ENCODE measurements around the gene SLC1A3. TPM values are rescaled to one million over a fixed set of nuclear protein-coding genes. Genes with fewer than 3 reads are reported as not detected.

SLC1A3 gene
- total RNA-seq, 1 donor from 2014 or later: 0.82 TPM

DNA sequence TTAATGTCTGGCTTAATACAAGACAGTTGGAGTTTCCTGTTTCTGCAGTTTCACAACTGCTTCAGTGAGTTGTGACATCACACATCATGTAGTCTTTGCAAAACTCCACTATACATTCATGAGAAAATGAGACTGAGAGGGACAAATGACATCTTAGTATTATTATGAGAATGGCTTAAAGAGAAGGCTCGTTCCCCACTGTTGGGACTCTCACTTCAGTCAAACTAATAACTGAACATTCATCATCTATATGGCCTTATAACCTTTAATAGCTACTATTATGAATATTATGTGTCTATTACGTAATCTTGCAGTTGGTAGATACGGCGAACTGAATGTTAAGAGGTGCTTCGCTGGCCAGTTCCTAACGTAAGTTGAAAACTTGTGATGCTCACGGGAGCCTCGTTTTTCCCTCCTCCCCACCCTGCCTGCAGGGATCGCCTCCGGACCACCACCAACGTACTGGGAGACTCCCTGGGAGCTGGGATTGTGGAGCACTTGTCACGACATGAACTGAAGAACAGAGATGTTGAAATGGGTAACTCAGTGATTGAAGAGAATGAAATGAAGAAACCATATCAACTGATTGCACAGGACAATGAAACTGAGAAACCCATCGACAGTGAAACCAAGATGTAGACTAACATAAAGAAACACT, 79.4 kb downstream of the SLC1A3 start:
- CTCF ChIA-PET: interaction anchor here (1.2 kb wide), 1 partner anchor 10 kb away, joined by 5 read pairs; no protein-coding TSS in a partner anchor
- POLR2A ChIA-PET: interaction anchor here (0.6 kb wide), 1 partner anchor 15 kb away, joined by 9 read pairs; no protein-coding TSS in a partner anchor
- DNase-seq: no peak
- H3K27me3 Mint-ChIP-seq: no peaks in the 10 kb centered on the region
- peaks cover 28% of the 10 kb centered on the region for H3K4me1 Mint-ChIP-seq
- no peaks in the 10 kb centered on the region for H3K9me3 Mint-ChIP-seq
- H3K36me3 Mint-ChIP-seq (ENCODE audit: low read depth): peaks cover 2% of the 10 kb centered on the region
- no peak for TF ChIP-seq CTCF (IDR thresholded peaks at IDR 0.05)
- no peak overlapping the region for H3K27ac Mint-ChIP-seq
- no peak overlapping the region for H3K4me3 Mint-ChIP-seq
- intact Hi-C loops (cut with micrococcal nuclease): no loop called here
- no peak for ATAC-seq (ENCODE audit: low read depth)

DNA sequence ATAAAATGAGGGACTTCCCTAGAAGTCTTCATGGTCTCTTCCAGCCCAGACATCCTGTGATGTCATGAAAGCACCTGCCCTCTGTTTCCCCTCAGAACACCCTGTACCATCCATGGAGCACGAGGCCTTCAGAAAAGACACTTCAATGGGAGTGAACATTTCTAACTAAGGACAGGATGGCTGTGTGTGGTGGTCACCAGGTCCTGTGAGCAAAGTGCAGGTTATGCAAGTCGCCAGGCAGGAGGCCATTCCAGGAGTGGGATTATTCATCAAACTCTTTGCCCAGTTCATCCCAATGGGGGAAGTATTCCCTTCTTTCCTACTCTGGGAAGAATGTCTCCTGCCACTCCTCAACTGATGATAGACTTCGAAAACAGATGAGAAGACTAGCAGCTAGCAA, 80.5 kb downstream of the SLC1A3 start:
- intact Hi-C loops (cut with micrococcal nuclease): no loop called here
- H3K9me3 Mint-ChIP-seq: no peaks in the 10 kb centered on the region
- H3K27ac Mint-ChIP-seq: no peak overlapping the region
- no peak for DNase-seq
- no peak for TF ChIP-seq CTCF (IDR thresholded peaks at IDR 0.05)
- no peak for ATAC-seq (ENCODE audit: low read depth)
- H3K4me1 Mint-ChIP-seq: peaks cover 31% of the 10 kb centered on the region
- POLR2A ChIA-PET: no interaction called here
- peaks cover 2% of the 10 kb centered on the region for H3K36me3 Mint-ChIP-seq (ENCODE audit: low read depth)
- no peaks in the 10 kb centered on the region for H3K27me3 Mint-ChIP-seq
- CTCF ChIA-PET: interaction anchor here (0.8 to 1.2 kb wide), 2 partner anchors 9 to 269 kb away, joined by 3 to 5 read pairs; no protein-coding TSS in a partner anchor
- H3K4me3 Mint-ChIP-seq: no peak overlapping the region

GRCh38 chr5:36688722-36689121, 82.3 kb downstream of the SLC1A3 start:
- Mint-ChIP-seq H3K4me3 (peak overlapping the region; percentile 50), H3K4me1 (peaks cover 40% of the 10 kb centered on the region), H3K27ac (no peak overlapping the region), H3K36me3 (ENCODE audit: low read depth) (peaks cover 2% of the 10 kb centered on the region), H3K27me3 (no peaks in the 10 kb centered on the region), H3K9me3 (no peaks in the 10 kb centered on the region)
- DNase-seq (no peak), ATAC-seq (ENCODE audit: low read depth) (no peak)
- intact Hi-C loops (cut with micrococcal nuclease): no loop called here
- ChIA-PET POLR2A (interaction anchor here (0.6 kb wide), 3 partner anchors 41 to 710 kb away, joined by 3 to 11 read pairs (median 3); partner anchors contain the start of gene NADK2), CTCF (interaction anchor here (0.6 to 5.2 kb wide), 5 partner anchors 8 to 1753 kb away, joined by 3 to 32 read pairs (median 3); no protein-coding TSS in a partner anchor)
- TF ChIP-seq CTCF (IDR thresholded peaks at IDR 0.05): no peak

DNA sequence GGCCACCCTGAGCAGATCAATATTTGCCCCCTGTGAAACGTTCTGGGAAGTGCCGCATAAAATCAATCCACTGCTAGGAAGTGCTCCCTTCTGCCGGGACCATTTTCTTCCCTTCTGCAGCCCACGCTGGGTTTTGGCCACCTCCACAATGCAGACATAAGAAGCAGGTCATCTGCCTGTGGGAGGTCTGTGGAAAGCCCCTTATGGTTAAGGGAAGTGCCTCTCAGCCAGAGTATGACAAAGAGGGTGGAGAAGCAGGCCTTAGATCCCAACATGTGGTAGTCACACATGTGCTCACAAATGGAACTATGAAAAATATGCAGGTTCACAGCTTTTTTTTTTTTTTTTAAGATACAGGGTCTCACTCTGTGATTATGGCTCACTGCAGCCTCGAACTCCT, 82.8 kb downstream of the SLC1A3 start:
- Mint-ChIP-seq H3K4me3 (peak overlapping the region; percentile 94), H3K27ac (peak overlapping the region; percentile 80), H3K36me3 (ENCODE audit: low read depth) (peaks cover 2% of the 10 kb centered on the region), H3K9me3 (no peaks in the 10 kb centered on the region), H3K4me1 (peaks cover 40% of the 10 kb centered on the region), H3K27me3 (no peaks in the 10 kb centered on the region)
- CTCF ChIA-PET: interaction anchor here (0.6 to 5.2 kb wide), 5 partner anchors 11 to 155 kb away, joined by 3 to 44 read pairs (median 17); no protein-coding TSS in a partner anchor
- DNase-seq: no peak
- TF ChIP-seq CTCF (IDR thresholded peaks at IDR 0.05): no peak
- ATAC-seq (ENCODE audit: low read depth): peak; percentile 18
- intact Hi-C loops (cut with micrococcal nuclease): no loop called here
- POLR2A ChIA-PET: interaction anchor here (0.6 kb wide), 2 partner anchors 447 to 710 kb away, joined by 3 read pairs; partner anchors contain the start of gene NADK2
